PC-3 (cell line): Measurements from ENCODE around the gene PCNT. TPM values are rescaled to one million over a fixed set of nuclear protein-coding genes. Genes with fewer than 3 reads are reported as not detected.

Source experiments
- ATAC-seq: fragments of 200-7000 bp; cut with Tn5 transposase; 2 replicates; pipeline ENCODE4 v1.9.1; 2020; ENCODE audit warnings: mild to moderate bottlenecking, moderate library complexity
- BruUV-seq: library from RNA; stranded (reverse); fragments of 400-500 nt; replicated peaks from 2 replicates; lab custom pipeline; 2021; lab: Mats Ljungman, UMichigan
- CTCF ChIA-PET: fragments of 300-600 bp; sonication (Branson Sonifier 250); formaldehyde crosslinking; loops from one replicate; lab custom pipeline; 2022; ENCODE audit warnings: antibody characterized with exemption; lab: Charles Lee
- POLR2A ChIA-PET: fragments of 300-600 bp; sonication (Branson Sonifier 250); formaldehyde crosslinking; loops from one replicate; lab custom pipeline; 2022; ENCODE audit warnings: antibody characterized with exemption; ENCODE audit not compliant: unreplicated experiment; lab: Charles Lee
- DNase-seq: peaks from one replicate; pipeline ENCODE4 v3.0.0-alpha.2; 2015
- H2AFZ ChIP-seq: fragments of 300-600 bp; sonication (generic); 2 replicates; pipeline ENCODE4 v1.6.0; 2016; ENCODE audit warnings: antibody characterized with exemption, low read length
- H3F3A ChIP-seq: fragments of 300-600 bp; sonication (generic); one replicate; pipeline ENCODE4 v1.6.0; 2017; ENCODE audit warnings: antibody characterized with exemption, low read length, control low read depth, mild to moderate bottlenecking; ENCODE audit not compliant: unreplicated experiment
- H3K27ac ChIP-seq: fragments of 300-600 bp; sonication (generic); 2 replicates; pipeline ENCODE4 v1.5.1; 2016; ENCODE audit warnings: mild to moderate bottlenecking, low read length
- H3K27me3 ChIP-seq: fragments of 300-600 bp; sonication (generic); 2 replicates; pipeline ENCODE4 v1.6.1; 2016; ENCODE audit warnings: low read length, mixed read lengths
- H3K36me3 ChIP-seq: fragments of 300-600 bp; sonication (generic); 2 replicates; pipeline ENCODE4 v1.6.1; 2016; ENCODE audit warnings: low read depth, mixed run types, low read length, mixed read lengths
- H3K4me1 ChIP-seq: fragments of 300-600 bp; sonication (generic); 2 replicates; pipeline ENCODE4 v1.5.1; 2016; ENCODE audit warnings: low read length; ENCODE audit not compliant: insufficient read depth
- H3K4me2 ChIP-seq: fragments of 300-600 bp; sonication (generic); 2 replicates; pipeline ENCODE4 v1.6.0; 2016; ENCODE audit warnings: low read length
- H3K4me3 ChIP-seq: fragments of 300-600 bp; sonication (generic); 2 replicates; pipeline ENCODE4 v1.5.1; 2016; ENCODE audit warnings: mild to moderate bottlenecking, low read length, mixed read lengths
- H3K79me2 ChIP-seq: fragments of 300-600 bp; sonication (generic); 2 replicates; pipeline ENCODE4 v1.6.1; 2017; ENCODE audit warnings: low read length, mixed read lengths
- H3K9ac ChIP-seq: fragments of 300-600 bp; sonication (generic); 2 replicates; pipeline ENCODE4 v1.6.0; 2016; ENCODE audit warnings: mild to moderate bottlenecking, low read length
- H3K9me2 ChIP-seq: fragments of 300-600 bp; sonication (generic); replicated peaks from 2 replicates; pipeline ENCODE4 v1.6.1; 2016; ENCODE audit warnings: mixed run types, low read length, mixed read lengths
- H3K9me3 ChIP-seq: fragments of 300-600 bp; sonication (generic); 2 replicates; pipeline ENCODE4 v1.6.1; 2016; ENCODE audit warnings: low read length, mixed read lengths
- H4K20me1 ChIP-seq: fragments of 300-600 bp; sonication (generic); 2 replicates; pipeline ENCODE4 v1.6.1; 2016; ENCODE audit warnings: low read length, mixed read lengths
- EZH2 ChIP-seq: fragments of 300-600 bp; sonication (generic); IDR thresholded peaks from one replicate; pipeline ENCODE4 v1.6.1; 2017; ENCODE audit warnings: antibody characterized with exemption, mild to moderate bottlenecking, low read length; ENCODE audit not compliant: unreplicated experiment
- EZH2phosphoT487 ChIP-seq: fragments of 300-600 bp; sonication (generic); IDR thresholded peaks from 2 replicates; pipeline ENCODE4 v1.6.1; 2018; ENCODE audit warnings: mild to moderate bottlenecking, antibody characterized with exemption, low read length, borderline replicate concordance
- intact Hi-C: fragments of 100-400 bp; cut with micrococcal nuclease; formaldehyde crosslinking; loops from 2 replicates; pipeline ENCODE4 v1.9.0; 2023
- total RNA-seq: library from RNA; depleted of rRNA; stranded (reverse); fragments of >200 nt; gene quantifications from 2 replicates; pipeline ENCODE4 v1.2.3, GENCODE V29; 2014
- TF ChIP-seq, protein P1 (sequence below): fragments of 300-600 bp; sonication (generic); conservative IDR thresholded peaks from 2 replicates; pipeline ENCODE4 v1.5.1; 2017; ENCODE audit warnings: antibody characterized with exemption, low read depth, mild to moderate bottlenecking, low read length

The PCNT gene
- total RNA-seq, 1 experiment from 2014 or later, result 51.4 TPM

DNA sequence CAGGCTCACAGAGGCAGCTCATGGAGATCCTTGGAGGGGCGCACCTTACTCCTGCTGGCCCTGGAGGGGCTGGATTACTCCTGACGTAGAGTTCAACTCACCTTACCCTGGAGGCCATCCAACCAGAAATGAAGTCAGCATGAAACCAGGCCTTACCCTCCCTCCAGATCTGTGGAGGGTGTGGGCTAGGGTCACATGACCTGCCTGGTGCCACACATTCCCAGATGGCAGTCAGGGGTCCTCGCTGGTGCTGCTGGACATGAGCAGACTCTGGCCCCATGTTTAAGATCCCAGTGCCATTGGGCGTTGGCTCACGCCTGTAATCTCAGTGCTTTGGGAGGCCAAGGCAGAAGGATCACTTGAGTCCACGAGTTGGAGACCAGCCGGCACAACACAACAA is 4.8 kb upstream of the PCNT start:
- H3F3A ChIP-seq, result no peaks in the 10 kb centered on the region
- no peak overlapping the region for H3K27ac ChIP-seq
- ChIA-PET CTCF (no interaction called here), POLR2A (no interaction called here)
- intact Hi-C loops, result no loop called here
- no peaks in the 10 kb centered on the region for H3K27me3 ChIP-seq
- no peak for ATAC-seq
- no peaks in the 10 kb centered on the region for H3K9me2 ChIP-seq
- peaks cover 16% of the 10 kb centered on the region for H4K20me1 ChIP-seq
- H3K36me3 ChIP-seq, result no peaks in the 10 kb centered on the region
- no TSS peak for BruUV-seq
- DNase-seq, result no peak
- H3K9ac ChIP-seq, result no peak overlapping the region
- peaks cover 37% of the 10 kb centered on the region for H3K79me2 ChIP-seq
- H3K4me3 ChIP-seq, result no peak overlapping the region
- peaks cover 17% of the 10 kb centered on the region for H3K4me1 ChIP-seq
- TF ChIP-seq EZH2phosphoT487, result no peak
- TF ChIP-seq, protein P1, sequence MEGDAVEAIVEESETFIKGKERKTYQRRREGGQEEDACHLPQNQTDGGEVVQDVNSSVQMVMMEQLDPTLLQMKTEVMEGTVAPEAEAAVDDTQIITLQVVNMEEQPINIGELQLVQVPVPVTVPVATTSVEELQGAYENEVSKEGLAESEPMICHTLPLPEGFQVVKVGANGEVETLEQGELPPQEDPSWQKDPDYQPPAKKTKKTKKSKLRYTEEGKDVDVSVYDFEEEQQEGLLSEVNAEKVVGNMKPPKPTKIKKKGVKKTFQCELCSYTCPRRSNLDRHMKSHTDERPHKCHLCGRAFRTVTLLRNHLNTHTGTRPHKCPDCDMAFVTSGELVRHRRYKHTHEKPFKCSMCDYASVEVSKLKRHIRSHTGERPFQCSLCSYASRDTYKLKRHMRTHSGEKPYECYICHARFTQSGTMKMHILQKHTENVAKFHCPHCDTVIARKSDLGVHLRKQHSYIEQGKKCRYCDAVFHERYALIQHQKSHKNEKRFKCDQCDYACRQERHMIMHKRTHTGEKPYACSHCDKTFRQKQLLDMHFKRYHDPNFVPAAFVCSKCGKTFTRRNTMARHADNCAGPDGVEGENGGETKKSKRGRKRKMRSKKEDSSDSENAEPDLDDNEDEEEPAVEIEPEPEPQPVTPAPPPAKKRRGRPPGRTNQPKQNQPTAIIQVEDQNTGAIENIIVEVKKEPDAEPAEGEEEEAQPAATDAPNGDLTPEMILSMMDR, result no peak
- no peak for TF ChIP-seq EZH2
- no peak overlapping the region for H3K4me2 ChIP-seq
- H3K9me3 ChIP-seq, result no peaks in the 10 kb centered on the region
- no peak overlapping the region for H2AFZ ChIP-seq

DNA sequence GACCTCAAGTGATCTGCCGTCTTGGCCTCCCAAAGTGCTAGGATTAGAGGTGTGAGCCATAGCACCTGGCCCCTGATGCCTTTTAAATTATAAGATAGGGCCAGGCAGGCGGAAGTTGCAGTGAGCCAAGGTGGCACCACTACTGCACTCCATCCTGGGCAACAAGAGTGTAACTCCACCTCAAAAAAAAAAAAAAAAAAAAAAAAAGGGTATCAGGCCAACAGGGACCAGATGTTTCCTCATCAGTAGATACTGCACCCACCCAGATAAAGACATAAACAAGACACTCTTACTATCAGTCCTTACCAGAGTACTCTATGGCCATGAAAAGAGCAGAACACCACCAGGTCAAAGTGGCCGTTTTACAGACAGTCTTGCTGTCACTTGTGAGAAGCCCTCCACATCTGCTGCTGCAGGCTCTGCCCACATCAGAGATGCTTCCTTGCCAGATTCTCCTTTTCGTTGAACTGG is 3.6 kb upstream of the PCNT start:
- BruUV-seq, result no TSS peak

More for the DNA sequence above, 3.6 kb upstream of the PCNT start:
- CTCF ChIA-PET, result no interaction called here
- H3K4me2 ChIP-seq, result peak overlapping the region; percentile 93
- ATAC-seq (no peak), DNase-seq (no peak)
- H4K20me1 ChIP-seq, result peaks cover 17% of the 10 kb centered on the region
- no peaks in the 10 kb centered on the region for H3K36me3 ChIP-seq
- no peaks in the 10 kb centered on the region for H3K9me2 ChIP-seq
- H2AFZ ChIP-seq, result no peak overlapping the region
- H3K27ac ChIP-seq, result no peak overlapping the region
- no peaks in the 10 kb centered on the region for H3F3A ChIP-seq
- H3K4me3 ChIP-seq, result peak overlapping the region; percentile 19; the same call in 1 of the 2 replicates
- no peaks in the 10 kb centered on the region for H3K27me3 ChIP-seq
- peaks cover 44% of the 10 kb centered on the region for H3K79me2 ChIP-seq
- no peaks in the 10 kb centered on the region for H3K9me3 ChIP-seq
- POLR2A ChIA-PET, result no interaction called here
- no peak overlapping the region for H3K9ac ChIP-seq
- TF ChIP-seq EZH2 (no peak), EZH2phosphoT487 (no peak)
- TF ChIP-seq, protein P1, result no peak
- intact Hi-C loops, result loop anchor here (5.0 to 10.0 kb wide), 3 partner anchors 56 to 178 kb away; partner anchors contain the start of gene LSS
- peaks cover 17% of the 10 kb centered on the region for H3K4me1 ChIP-seq
